GM20000 (cell line): ENCODE results near the gene RPL18.
A peak's percentile ranks its signal among the peaks of the same experiment; 100 is the strongest.
"Not testable (repeated sequence)": the region's sequence is repeated elsewhere in the genome, so short reads cannot be mapped to it uniquely, and the experiment has no call there.

Experiments used
- DNase-seq: peaks from one replicate; pipeline ENCODE4 v3.0.0; 2012; ENCODE audit warnings: low spot score
- CTCF ChIP-seq: IDR thresholded peaks from 2 replicates; pipeline ENCODE4 v1.5.1; 2012; ENCODE audit warnings: mild to moderate bottlenecking, control low read depth; ENCODE audit errors: extremely low read depth, missing control alignments

The RPL18 gene

GRCh38 chr19:48660852-48661710 lies 42.1 kb upstream of the RPL18 start:
- TF ChIP-seq CTCF = no peak
- DNase-seq = peak; percentile 99

GRCh38 chr19:48659768-48660167 lies 40.8 kb upstream of the RPL18 start:
- TF ChIP-seq CTCF = no peak
- DNase-seq = peak; percentile 62

GRCh38 chr19:48658483-48658882 lies 39.5 kb upstream of the RPL18 start:
- no peak for TF ChIP-seq CTCF
- DNase-seq = no peak

- not testable (repeated sequence) for DNase-seq
These were observed 38.9 kb upstream of the RPL18 start for GRCh38 chr19:48657828-48658227.

- TF ChIP-seq CTCF = no peak
- no peak for DNase-seq
These were observed 38.0 kb upstream of the RPL18 start for GRCh38 chr19:48656840-48657474.

GRCh38 chr19:48654299-48655059 lies 35.5 kb upstream of the RPL18 start:
- TF ChIP-seq CTCF = no peak
- DNase-seq = no peak

- TF ChIP-seq CTCF = no peak
These were observed 32.7 kb upstream of the RPL18 start for GRCh38 chr19:48651683-48652048.

More at GRCh38 chr19:48651683-48652048, 32.7 kb upstream of the RPL18 start:
- no peak for DNase-seq
